ENCODE measurements around the gene WNT8A.
"Not testable (repeated sequence)": the region's sequence is repeated elsewhere in the genome, so short reads cannot be mapped to it uniquely, and the experiment has no call there.

The WNT8A gene, protein sequence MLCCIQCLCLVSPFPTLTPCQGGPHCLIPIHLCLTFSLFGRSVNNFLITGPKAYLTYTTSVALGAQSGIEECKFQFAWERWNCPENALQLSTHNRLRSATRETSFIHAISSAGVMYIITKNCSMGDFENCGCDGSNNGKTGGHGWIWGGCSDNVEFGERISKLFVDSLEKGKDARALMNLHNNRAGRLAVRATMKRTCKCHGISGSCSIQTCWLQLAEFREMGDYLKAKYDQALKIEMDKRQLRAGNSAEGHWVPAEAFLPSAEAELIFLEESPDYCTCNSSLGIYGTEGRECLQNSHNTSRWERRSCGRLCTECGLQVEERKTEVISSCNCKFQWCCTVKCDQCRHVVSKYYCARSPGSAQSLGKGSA

DNA sequence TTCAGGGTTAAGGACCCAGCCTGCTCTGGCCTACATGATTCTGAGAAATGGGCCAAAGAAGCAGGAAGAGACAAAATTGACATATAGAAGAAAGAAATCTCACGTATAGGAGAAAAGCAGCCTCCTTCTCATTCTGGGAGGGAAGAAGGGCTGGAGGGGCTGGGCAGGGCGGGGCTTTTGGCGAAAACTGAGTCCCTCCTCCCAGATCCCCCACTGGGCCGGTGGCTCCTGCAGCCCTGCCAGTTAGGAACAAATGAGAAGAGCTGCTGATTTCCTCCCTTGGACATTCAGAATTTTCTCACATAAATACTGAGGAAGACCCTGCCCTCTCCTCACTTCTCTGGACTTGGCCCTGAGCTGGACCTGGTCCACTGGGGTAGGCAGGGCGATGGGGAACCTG, at the start of gene WNT8A:
TSS of gene WNT8A (plus strand) at position 332 of the 400 bp plus-strand sequence. CDS start 95 bp downstream, outside the sequence.
- no peak for DNase-seq (ENCODE audit: low read depth in 2 of 2)

GRCh38 chr5:138035605-138036537, 48.0 kb upstream of the WNT8A start:
- DNase-seq (ENCODE audit: low read depth in 2 of 2) = peak; percentile 16 to 27

DNA sequence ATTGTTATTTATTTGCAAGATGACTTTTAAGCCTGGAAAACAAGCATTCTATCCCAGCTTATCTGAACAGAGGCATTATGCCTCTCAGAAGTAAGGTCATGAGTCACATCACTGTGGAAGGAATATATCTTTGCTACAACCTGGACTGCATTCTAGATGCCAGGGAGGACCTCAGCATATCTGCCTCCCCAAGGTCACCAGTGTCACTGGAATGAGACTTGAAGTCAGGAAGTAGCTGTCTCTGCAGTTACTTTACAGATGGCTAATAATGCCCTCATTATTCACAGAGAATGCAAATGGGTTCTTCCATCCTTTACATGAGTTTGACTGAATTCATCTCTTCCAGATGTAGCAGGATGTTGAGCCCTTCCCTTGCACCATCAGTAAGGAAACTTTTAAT, 46.6 kb upstream of the WNT8A start:
- no peak for DNase-seq (ENCODE audit: low read depth in 2 of 2)

DNA sequence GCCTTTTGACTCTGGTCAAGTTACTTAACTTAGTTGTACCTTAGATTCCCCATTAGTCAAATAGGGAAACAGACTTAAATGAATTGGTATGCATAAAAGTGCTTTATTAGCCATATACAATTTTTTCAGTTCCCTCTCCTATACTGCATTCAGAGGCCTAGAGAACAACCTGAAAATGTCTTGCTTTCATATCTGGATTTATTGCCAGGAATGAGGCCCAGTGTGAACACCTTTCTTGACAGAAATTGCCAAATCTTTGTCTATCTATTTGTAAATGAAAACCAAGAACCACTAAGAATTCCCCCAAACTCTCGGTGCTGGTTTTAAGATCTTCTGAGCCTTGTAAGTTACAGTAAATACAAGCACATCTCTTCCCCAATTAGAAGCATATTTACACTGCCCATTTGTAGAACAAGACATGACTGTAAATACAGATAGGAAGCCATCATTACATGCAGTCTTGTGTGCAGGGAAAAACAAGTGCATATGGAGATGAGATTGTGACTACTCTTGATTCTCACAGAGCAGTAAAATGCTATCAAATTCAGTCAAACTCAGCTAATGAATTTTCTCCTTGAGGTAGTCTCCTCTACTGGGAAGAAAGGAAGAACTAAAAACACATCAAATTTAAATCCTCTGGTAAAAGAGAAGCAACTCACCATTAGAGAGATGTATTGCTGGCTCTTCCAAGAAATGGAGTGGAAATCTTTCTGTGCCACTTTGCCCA, 45.8 kb upstream of the WNT8A start:
- no peak for DNase-seq (ENCODE audit: low read depth in 2 of 2)

DNA sequence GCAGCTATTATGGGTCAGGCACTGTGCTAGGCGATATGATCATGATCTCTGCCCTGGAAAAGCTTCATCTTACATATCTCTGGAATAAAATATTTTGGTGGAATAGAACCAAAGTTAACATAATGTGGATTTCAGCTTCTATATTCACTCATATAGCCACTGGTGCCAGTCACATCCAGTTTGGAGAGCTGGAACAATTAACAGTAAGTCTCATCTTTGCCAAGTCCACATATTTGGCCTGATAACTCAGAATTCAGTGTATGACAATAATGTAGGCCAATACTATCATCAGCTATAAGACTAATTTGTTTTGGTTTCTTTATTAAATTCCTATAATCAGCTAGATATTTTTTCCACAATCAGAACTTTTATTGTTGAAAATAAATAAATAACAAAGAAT, 45.0 kb upstream of the WNT8A start:
- no peak for DNase-seq (ENCODE audit: low read depth in 2 of 2)

DNA sequence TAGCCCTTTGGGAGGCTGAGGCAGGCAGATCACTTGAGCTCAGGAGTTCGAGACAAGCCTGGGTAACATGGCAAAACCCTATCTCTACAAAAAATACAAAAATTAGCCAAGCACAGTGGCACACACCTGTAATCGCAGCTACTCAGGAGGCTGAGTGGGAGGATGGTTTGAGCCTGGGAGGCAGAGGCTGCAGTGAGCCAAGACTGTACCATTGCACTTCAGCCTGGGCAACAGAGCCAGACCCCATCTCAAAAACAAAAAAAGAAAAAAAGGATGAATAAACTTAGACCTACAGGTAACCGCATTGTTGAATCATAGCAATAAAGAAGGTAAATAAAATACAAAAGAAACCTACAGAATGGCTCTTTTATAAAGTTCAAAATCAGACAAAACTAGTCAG, 38.5 kb upstream of the WNT8A start:
- DNase-seq (ENCODE audit: low read depth in 2 of 2) = not testable (repeated sequence)

DNA sequence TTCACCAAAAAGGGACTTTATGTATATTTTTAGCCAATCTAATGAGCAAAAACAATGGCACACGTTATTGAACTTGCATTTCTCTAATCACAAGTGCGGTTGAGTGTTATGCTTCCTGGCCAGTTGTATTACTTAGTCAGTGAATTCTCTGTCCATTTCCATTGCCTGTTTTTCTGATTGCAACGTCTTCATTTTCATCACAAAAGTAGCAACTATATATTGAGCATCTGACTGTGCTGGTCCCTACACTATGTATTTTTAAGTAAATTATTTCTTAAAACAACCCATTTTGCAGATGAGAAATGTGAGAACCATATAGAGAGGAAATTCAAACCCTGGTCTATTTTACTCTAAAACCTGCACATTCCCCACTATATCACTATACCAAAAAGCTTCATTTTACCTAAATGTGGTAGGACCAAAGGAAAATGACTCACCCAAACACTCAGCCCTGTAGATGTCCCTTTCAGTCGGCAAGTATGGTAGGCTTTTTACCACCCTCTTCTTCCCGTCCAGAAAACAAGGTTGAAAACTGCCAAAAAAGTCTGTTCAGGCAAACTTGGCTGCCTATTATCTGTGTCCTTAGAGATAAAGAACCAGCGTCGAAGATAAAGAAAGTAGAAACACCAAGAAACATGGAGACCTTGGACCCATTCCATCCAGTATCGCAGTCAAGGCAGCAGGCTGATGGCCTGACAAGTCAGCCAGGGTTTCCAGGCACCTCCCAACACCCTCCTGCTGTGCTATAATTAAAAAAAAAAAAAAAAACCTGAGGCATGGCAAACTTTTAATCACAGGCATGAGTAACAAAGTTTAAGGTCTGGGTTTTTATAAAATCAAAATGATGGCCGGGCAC, 32.2 kb upstream of the WNT8A start:
- DNase-seq (ENCODE audit: low read depth in 2 of 2) = no peak

GRCh38 chr5:138052718-138053117, 31.1 kb upstream of the WNT8A start:
- not testable (repeated sequence) for DNase-seq (ENCODE audit: low read depth in 2 of 2)

DNA sequence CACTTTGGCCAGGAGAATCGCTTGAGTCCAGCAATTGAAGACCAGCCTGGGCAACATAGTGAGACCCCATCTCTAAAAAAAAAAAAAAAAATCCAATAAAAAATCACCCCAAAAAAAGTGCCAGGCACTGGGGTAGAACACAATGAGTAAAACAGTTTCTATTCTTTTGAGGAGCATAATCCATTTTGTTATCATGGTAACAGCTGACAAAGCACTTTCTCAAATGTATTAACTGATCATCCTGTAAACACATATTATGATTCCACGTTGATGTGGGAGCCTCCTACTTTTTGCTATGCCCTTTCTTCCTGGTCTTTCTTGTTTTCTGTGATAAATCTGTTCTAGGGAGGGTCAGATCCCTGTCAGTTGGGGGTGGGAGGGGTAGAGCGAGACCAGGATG, 30.3 kb upstream of the WNT8A start:
- DNase-seq (ENCODE audit: low read depth in 2 of 2) = no peak

GRCh38 chr5:138054206-138054605, 29.6 kb upstream of the WNT8A start:
- no peak for DNase-seq (ENCODE audit: low read depth in 2 of 2)

GRCh38 chr5:138054847-138055558, 28.8 kb upstream of the WNT8A start:
- no peak for DNase-seq (ENCODE audit: low read depth in 2 of 2)

DNA sequence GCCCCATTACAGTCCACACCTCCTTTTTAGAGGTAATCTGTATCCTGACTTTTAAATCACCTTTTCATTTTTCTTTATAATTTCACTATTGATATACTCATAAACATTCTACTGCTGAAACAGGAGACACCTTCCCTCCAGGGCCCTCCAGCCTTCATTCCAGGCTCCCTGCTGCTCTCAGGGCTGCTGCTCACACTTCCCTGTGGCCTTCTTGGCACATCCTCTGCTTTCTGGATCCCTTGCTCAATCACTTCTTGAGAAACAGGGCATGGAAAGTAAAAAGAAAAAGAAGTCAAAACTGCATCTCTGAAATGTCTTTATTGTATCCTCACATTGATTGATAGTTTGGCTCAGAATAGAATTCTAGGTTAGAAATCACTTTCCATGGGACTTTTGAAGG, 19.3 kb upstream of the WNT8A start:
- no peak for DNase-seq (ENCODE audit: low read depth in 2 of 2)

GRCh38 chr5:138065102-138065501, 18.7 kb upstream of the WNT8A start:
- DNase-seq (ENCODE audit: low read depth in 2 of 2) = no peak

DNA sequence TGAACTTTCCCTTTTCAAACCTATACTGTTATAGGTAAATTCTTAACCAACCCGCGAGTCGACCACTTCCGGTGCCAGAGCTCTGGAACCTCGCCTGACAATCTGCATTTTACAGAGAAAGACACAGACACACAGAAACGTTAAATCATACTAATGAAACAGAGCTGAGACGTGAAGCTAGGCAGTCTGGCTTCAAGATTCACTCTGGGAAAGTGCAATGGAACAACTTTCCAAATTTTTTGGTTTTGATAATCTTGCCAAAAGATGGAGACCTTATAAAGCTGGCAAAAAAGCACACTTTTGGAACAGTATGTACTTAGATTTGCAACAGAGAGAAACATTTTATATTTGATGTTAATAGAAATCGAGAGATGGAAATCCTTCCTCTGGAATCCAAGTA, 15.9 kb upstream of the WNT8A start:
- DNase-seq (ENCODE audit: low read depth in 2 of 2) = no peak

GRCh38 chr5:138068742-138069600, 14.9 kb upstream of the WNT8A start:
- DNase-seq (ENCODE audit: low read depth in 2 of 2) = peak; percentile 41 to 62

GRCh38 chr5:138070026-138070425, 13.8 kb upstream of the WNT8A start:
- not testable (repeated sequence) for DNase-seq (ENCODE audit: low read depth in 2 of 2)

DNA sequence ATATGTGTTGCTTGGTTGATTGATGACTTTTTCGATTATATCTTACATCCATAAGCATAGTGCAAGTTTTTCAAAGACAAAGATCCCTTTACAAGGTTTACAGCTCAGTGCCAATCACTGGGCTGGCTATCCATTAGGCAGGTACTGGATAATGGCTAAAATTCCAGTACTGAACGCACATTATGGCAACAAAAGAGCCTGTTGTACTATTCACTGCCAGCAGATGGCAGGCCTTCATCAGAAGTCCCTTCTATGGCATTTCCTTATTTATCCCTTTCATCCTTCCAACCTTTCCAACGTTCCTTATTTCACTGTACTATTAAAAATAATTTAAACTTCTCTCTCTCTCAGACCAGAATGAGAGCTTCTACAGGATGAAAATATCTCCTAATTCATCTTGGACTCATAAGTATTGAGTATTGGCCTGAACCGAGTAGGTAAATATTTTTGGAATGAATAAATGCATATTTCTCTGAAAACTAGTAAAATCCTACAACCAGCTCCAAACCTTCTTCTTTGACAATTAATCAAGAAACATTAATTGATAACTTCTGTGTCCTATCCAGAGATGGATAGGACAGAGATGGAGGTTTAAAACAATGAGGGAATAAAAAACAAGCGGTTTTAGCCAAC, 6.7 kb upstream of the WNT8A start:
- DNase-seq (ENCODE audit: low read depth in 2 of 2) = peak; percentile 5 to 10

GRCh38 chr5:138078006-138078643, 5.7 kb upstream of the WNT8A start:
- DNase-seq (ENCODE audit: low read depth in 2 of 2) = no peak

DNA sequence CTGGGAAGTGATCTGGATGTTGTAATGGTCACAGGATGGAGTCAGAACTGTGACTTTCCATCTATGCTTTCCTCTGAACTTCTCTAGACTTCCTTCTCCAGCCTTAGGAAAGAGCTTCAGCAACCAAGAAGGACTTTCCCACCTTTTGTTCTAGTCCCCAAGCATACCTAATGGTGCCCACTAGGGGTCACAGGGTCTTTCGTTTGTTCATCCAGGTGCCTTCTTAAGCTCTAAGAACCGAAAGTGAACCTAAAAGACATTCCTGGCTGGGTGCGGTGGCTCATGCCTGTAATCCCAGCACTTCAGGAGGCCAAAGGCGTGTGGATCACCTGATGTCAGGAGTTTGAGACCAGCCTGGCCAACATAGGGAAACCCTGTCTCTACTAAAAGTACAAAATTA, 1.8 kb upstream of the WNT8A start:
- DNase-seq (ENCODE audit: low read depth in 2 of 2) = no peak

All from stimulated activated CD8-positive, alpha-beta memory T cell treated with anti-CD3 and anti-CD28 coated beads, Interleukin-7, amount 100 ng/mL, for 1 hour (primary cell).